Measurements from ENCODE around the gene ARFIP1. TPM values are rescaled to one million over a fixed set of nuclear protein-coding genes. Genes with fewer than 3 reads are reported as not detected.

The ARFIP1 gene
- total and polyA plus RNA-seq, 2 of the 8 experiments (the other 6 are each of a cell fraction or from before 2014, with no cell fraction given): 13.5 to 38.0 TPM

- no peak for TF ChIP-seq CHD7 (IDR thresholded peaks at IDR 0.05; ENCODE audit: insufficient replicate concordance, low read length)
- no peak for TF ChIP-seq CTCF (IDR thresholded peaks at IDR 0.05; ENCODE audit: control extremely low read depth in 1 of 3, insufficient read depth in 1 of 3, low read depth in 1 of 3, low read length in 3 of 3)
- TF ChIP-seq RAD21 (IDR thresholded peaks at IDR 0.05 in 1 of 2, conservative IDR thresholded peaks at IDR 0.05 in 1 of 2; ENCODE audit: low read depth in 2 of 2, low read length in 2 of 2): no peak
- TF ChIP-seq EP300 (IDR thresholded peaks at IDR 0.05; ENCODE audit: borderline replicate concordance in 1 of 2, low read depth in 2 of 2, low read length in 2 of 2): no peak
- TF ChIP-seq SIX5 (IDR thresholded peaks at IDR 0.05; ENCODE audit: low read depth, low read length): no peak
- TF ChIP-seq CTBP2 (IDR thresholded peaks at IDR 0.05; ENCODE audit: borderline replicate concordance, insufficient read depth, insufficient read length, low read length): no peak
- TF ChIP-seq TAF7 (optimal IDR thresholded peaks at IDR 0.05; ENCODE audit: borderline replicate concordance, low read depth, low read length): no peak
Observed at GRCh38 chr4:152847376-152847775, 67.6 kb downstream of the ARFIP1 start (continued).
